ENCODE data around the gene HEMGN. TPM values are rescaled to one million over a fixed set of nuclear protein-coding genes. Genes with fewer than 3 reads are reported as not detected.

The HEMGN gene
- total and polyA plus RNA-seq, 2 of the 8 experiments (the other 6 are each of a cell fraction or from before 2014, with no cell fraction given) = not detected

DNA sequence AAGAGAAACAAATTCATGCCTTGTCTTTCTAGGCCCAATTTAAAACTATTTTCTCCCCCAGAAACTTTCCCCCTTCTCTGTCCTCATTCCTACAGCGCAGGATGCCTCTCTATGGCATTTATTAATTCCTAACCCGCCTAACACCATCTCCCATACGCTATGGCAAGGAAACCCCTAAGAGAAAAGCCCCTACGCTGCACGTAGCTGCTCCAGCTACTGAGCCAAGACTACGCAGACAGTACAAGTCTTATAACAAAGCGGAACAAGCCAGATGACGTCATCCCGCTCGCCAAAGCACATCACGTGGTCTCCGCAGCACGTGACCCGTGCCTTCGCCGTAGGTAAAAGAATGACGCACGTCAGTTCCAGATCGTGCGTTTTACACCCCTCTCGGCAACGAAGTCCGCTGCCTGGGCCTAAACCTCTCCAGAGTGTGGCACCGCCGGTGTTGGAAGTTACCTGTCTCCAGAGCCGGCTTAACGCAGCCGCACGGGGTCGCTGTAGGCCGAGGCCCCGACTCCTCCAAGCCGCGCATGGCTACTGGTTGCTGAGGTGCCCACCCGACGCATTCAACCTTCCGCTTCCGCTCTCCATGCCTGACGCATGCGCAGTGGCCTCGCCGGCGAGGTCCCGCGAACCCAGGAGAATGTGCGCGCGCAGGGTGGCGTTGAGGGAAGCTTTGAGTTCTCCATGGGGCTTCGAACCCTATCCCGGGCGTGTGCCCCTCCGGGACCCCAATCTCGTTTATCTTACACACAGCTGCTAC is 15.8 kb downstream of the HEMGN start, which contains the start of gene TRMO:
TRMO (minus strand) TSS at position 542 of the 766 bp plus-strand sequence; CDS start at position 535, 7 bp downstream.
- Histone ChIP-seq H3K18ac (ENCODE audit: extremely low read depth, low read length) (no peak within 1 kb of the TSS), H3K9me3 (ENCODE audit: insufficient read depth in 2 of 2, low read depth in 1 of 2, low read length in 1 of 2) (no peaks in the 10 kb centered on the region), H3K27me3 (replicated peaks in 1 of 4; ENCODE audit: control insufficient read depth in 3 of 4, extremely low read depth in 1 of 4, insufficient read depth in 3 of 4, low read length in 3 of 4) (no peaks in the 10 kb centered on the region; a peak in 2 of 7 replicates), H4K5ac (ENCODE audit: insufficient read length, low read depth, low read length) (peak within 1 kb of the TSS; percentile 93), H3K4me2 (ENCODE audit: insufficient read depth in 1 of 2, low read depth in 2 of 2, low read length in 2 of 2) (peak within 1 kb of the TSS; percentile 60 to 81), H3K4me1 (replicated peaks in 1 of 4; ENCODE audit: control insufficient read depth in 3 of 4, insufficient read depth in 4 of 4, low read length in 3 of 4) (no peaks in the 10 kb centered on the region; a peak in 1 of 7 replicates), H4K91ac (replicated peaks; ENCODE audit: insufficient read length, low read length) (peak within 1 kb of the TSS; percentile 86), H3K4me3 (ENCODE audit: extremely low read depth in 1 of 4, insufficient read depth in 2 of 4, low read depth in 3 of 4, low read length in 4 of 4) (peak within 1 kb of the TSS; percentile 48 to 68 (median 54)), H3K79me1 (ENCODE audit: low read depth, low read length) (no peaks in the 10 kb centered on the region), H3K56ac (replicated peaks; ENCODE audit: insufficient read length, low read depth, low read length) (no peak within 1 kb of the TSS), H4K8ac (ENCODE audit: extremely low read depth, insufficient read depth, low read length) (peak within 1 kb of the TSS; percentile 95; the same call in 1 of the 2 replicates), H2AK5ac (ENCODE audit: low read depth, low read length) (no peak within 1 kb of the TSS), H2BK20ac (ENCODE audit: low read length) (no peak within 1 kb of the TSS), H2BK120ac (replicated peaks; ENCODE audit: low read depth, low read length) (peak within 1 kb of the TSS; percentile 70), H2BK12ac (ENCODE audit: low read depth, low read length) (no peak within 1 kb of the TSS), H4K20me1 (replicated peaks in 1 of 2; ENCODE audit: control insufficient read depth in 1 of 2, insufficient read depth in 2 of 2, low read length in 2 of 2) (no peaks in the 10 kb centered on the region), H3K14ac (ENCODE audit: insufficient read length) (no peak within 1 kb of the TSS), H2BK5ac (ENCODE audit: low read depth, low read length) (peak within 1 kb of the TSS; percentile 22; the same call in 1 of the 2 replicates), H3K36me3 (ENCODE audit: control insufficient read depth in 2 of 4, insufficient read depth in 4 of 4, low read length in 3 of 4) (no peaks in the 10 kb centered on the region), H2BK15ac (ENCODE audit: low read length) (no peak within 1 kb of the TSS), H2AFZ (ENCODE audit: low read length) (peak within 1 kb of the TSS; percentile 58), H3K9ac (replicated peaks in 1 of 4; ENCODE audit: extremely low read depth in 1 of 4, low read depth in 3 of 4, low read length in 3 of 4) (peak within 1 kb of the TSS in 3 of 4 experiments; percentile 53 to 89 (median 83); a peak in 6 of 7 replicates), H3K27ac (ENCODE audit: low read depth, low read length) (peak within 1 kb of the TSS; percentile 66), H3K79me2 (ENCODE audit: control insufficient read depth in 1 of 2, insufficient read depth in 2 of 2, low read length in 2 of 2) (no peaks in the 10 kb centered on the region), H3K23ac (ENCODE audit: insufficient read length) (no peak within 1 kb of the TSS), H3K23me2 (ENCODE audit: low read depth, low read length) (peaks cover 8% of the 10 kb centered on the region), H3K4ac (replicated peaks; ENCODE audit: insufficient read length, low read depth, low read length) (no peak within 1 kb of the TSS)
- DNase-seq (ENCODE audit: low read depth in 1 of 2, low spot score in 2 of 2) = peak; percentile 92 to 98
- CTCF ChIA-PET (ENCODE audit: partially characterized antibody) = interaction anchor here (0.7 to 2.6 kb wide), 15 partner anchors 9 to 453 kb away, joined by 3 to 14 read pairs (median 5); no protein-coding TSS in a partner anchor
- POLR2A ChIA-PET (ENCODE audit: partially characterized antibody) = interaction anchor here (0.6 to 2.7 kb wide), 14 partner anchors 10 to 334 kb away, joined by 3 to 21 read pairs (median 4); partner anchors contain the start of genes ANP32B and NANS
- WGBS, 2 experiments (ENCODE audit: extremely low coverage in 1 of 2, insufficient coverage in 1 of 2, insufficient read length in 1 of 2, insufficient replicate concordance in 2 of 2, low coverage in 1 of 2, low lambda C conversion rate in 2 of 2, missing lambda C conversion rate in 1 of 2) = 3% methylated on average over 53 of the region's 54 CpGs; no CpG with 5 or more reads in 1 of the 2 experiments
- FAIRE-seq = peak; percentile 76
- TF ChIP-seq CREB1 (IDR thresholded peaks at IDR 0.05) (peak; percentile 97), SUZ12 (IDR thresholded peaks at IDR 0.05; ENCODE audit: low read length) (no peak)
